DMS 273 (cell line): Measurements from ENCODE around the gene CTCF.
A peak's percentile ranks its signal among the peaks of the same experiment; 100 is the strongest.

ENCODE experiments used
- DNase-seq: peaks from one replicate; lab custom pipeline; 2025; ENCODE audit not compliant: unreplicated experiment; lab: John Stamatoyannopoulos, UW

CTCF gene

DNA sequence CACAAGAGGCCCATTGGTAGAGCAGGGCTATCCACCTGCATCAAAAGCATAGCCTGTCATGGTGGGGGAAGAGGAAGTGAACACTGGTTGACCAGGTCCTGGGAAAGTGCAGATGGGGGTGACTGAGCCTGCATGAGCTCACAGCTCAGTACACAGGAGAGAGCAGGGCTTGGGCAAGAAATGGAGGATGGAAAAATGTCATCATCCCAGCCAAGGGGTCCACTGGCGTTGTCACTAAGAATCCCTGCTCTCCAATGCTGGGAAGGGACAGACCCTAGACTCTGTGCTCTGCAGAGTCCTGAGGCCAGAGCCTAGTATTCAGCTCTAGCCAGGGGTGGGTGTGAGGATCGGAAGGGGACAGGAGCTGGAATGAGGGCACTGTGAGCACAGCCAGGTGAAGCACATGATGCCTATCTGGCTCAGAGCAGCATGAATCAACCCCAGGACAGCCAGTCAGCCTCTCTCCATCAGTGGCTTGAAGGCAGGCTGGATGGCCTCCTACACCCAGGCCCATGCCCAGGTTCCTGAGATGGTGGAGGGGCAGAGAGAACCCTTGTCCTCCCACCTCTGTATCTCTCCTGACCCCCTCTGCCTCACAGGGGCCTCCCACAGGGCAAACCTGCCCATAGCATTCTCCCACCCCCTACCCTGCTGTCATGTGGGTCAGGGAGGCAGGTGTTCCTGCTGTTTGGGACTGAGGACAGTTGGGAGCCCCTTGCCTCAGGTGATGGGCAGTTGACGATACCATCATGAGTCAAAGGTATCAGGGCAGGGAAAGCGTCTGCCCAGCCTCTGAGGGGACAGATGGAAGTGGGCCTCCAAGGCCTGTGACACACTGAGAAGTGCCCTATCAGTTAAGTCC lies 13.8 kb upstream of the CTCF start:
- DNase-seq, result no peak

GRCh38 chr16:67549240-67549639 lies 13.1 kb upstream of the CTCF start:
- no peak for DNase-seq

GRCh38 chr16:67549936-67550335 lies 12.4 kb upstream of the CTCF start:
- no peak for DNase-seq

- no peak for DNase-seq
Observed at GRCh38 chr16:67551091-67551490, 11.2 kb upstream of the CTCF start.

- DNase-seq, result no peak
Observed at GRCh38 chr16:67551972-67552371, 10.4 kb upstream of the CTCF start.

GRCh38 chr16:67552476-67552875 lies 9.8 kb upstream of the CTCF start:
- DNase-seq, result peak; percentile 84

DNA sequence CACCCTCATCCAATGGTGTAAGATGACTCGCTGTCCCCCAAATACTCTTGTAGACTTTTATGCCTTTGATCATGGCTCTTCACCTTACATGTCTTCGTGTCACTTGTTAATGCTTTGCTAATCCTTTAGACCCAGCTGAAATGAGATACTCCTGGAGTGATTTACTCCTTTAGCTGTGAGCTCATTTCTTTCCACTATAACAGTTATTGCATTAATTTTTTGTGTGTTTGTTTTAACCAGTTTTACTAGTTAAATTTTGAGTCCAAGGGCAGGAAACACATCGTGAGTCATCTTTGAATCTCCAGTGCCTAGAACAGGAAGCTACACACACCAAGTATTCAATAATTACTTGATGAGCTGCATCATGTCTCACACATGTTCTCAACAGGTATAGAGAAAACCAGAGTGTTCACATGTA lies 6.5 kb upstream of the CTCF start:
- no peak for DNase-seq

- no peak for DNase-seq
Observed at GRCh38 chr16:67558859-67559258, 3.5 kb upstream of the CTCF start.

DNA sequence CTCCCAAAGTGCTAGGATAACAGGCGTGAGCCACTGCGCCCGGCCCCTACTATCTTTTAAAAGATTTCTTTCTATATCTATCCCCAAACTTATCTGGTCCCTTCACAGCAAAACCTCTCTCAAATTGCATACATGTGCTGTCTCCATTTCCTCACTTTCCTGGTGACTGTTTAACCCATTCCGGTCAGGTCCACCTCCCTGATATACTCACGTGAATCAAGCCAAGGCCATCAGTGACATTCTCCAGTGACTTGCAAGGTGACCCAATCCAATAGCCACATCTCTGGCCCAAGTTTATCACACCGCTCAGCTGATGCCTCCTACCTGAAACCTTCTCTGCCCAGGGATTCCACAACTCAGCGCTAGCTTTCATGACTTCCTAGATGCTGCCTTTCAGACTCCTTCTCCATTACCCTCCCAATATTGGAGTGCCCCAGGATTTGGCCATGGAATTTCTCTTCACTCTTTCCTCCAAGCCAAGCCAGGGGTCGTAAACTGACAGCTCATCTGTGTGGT lies 1.4 kb upstream of the CTCF start:
- no peak for DNase-seq

- no peak for DNase-seq
Observed at GRCh38 chr16:67561501-67561823, 864 bp upstream of the CTCF start.

GRCh38 chr16:67561824-67562525 lies 351 bp upstream of the CTCF start:
- DNase-seq, result peak; percentile 99

GRCh38 chr16:67562918-67563707 lies 787 bp downstream of the CTCF start:
- peak; percentile 83 for DNase-seq

DNA sequence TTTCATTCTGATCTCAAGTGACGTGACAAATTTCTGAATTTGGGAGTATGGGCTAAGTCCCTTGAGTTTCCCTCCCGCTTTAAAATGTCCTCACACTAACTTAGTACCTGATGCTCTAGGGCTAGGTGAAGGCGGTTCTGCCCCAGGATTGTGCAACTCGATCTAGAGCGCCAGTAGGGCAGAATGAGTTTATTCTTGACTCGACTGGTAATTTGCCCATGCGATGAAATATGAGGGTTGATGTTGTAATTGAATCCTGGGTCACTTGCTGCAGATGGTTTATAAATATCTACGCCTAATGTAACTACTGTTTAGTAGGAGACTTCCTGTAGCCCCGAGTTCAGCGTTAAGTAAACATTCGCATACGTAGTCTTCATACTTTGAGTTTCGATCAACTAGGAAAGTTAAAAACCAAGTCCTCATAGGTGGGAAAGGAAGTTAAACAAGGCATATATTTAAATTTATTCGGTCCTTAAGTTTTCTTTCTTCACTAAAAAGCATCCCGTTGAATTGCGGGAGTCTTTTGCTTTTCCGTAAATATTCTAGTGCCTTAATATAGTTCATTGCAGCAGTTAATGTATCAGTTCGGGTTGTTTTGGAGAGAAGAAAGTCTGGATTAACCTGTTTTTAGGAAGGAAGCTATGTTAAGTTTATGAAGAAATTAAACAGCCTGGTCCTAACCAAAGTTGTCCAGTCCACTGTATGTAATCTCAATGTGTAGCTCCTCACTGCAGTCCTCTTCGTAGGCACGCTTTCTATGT lies 1.6 kb downstream of the CTCF start:
- DNase-seq, result peak; percentile 76

GRCh38 chr16:67565470-67566100 lies 3.3 kb downstream of the CTCF start:
- DNase-seq, result no peak

DNA sequence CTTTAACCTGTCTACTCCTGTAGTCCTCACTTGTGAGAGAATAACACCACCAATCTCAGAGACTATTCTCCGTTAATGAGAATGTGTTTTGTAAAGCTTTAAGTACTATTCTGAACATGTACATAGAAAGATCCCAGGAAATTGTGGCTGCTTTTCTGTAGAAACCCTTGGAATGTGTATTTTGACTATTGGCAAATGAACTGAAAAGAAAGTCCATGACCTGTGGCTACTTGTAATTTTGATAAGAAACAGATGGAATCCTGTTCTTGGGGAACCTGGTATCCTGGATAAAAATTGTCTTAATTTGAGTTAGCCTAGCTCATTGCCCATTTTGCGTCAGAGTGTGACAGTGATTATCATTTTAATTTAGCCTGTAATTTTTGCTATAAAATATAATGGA lies 9.1 kb downstream of the CTCF start:
- DNase-seq, result no peak

- DNase-seq, result no peak
Observed at GRCh38 chr16:67571981-67572431, 9.7 kb downstream of the CTCF start.

GRCh38 chr16:67579686-67580085 lies 17.4 kb downstream of the CTCF start:
- DNase-seq, result no peak

DNA sequence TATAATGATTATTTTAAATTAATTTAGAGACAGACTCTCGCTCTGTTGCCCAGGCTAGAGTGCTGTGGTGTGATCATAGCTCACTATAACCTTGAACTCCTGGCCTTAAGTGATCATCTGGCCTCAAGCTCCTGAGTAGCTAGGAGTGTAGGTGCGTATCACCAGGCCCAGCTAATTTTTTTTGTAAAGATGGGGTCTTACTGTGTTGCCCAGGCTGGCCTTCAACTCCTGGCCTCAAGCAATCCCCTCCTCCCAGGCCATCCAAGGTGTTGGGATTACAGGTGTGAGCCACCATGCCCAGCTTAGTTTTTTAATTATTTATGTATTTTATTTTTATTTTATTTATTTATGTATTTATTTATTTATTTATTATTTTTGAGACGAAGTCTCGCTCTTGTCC lies 17.9 kb downstream of the CTCF start:
- no peak for DNase-seq

- no peak for DNase-seq
Observed at GRCh38 chr16:67593288-67593687, 31.0 kb downstream of the CTCF start.

- DNase-seq, result no peak
Observed at GRCh38 chr16:67593701-67594100, 31.4 kb downstream of the CTCF start.
